ENCODE results near the gene GGCX. TPM values are rescaled to one million over a fixed set of nuclear protein-coding genes. Genes with fewer than 3 reads are reported as not detected.
"Not testable (repeated sequence)": the region's sequence is repeated elsewhere in the genome, so short reads cannot be mapped to it uniquely, and the experiment has no call there.

GGCX gene
- total RNA-seq: 10 to 100 TPM; 30.8 to 53.3 TPM
- polyA plus RNA-seq (ENCODE audit: insufficient read length in 2 of 2): 10 to 100 TPM; 31.0 to 44.7 TPM
- long read RNA-seq, donor 1, full-length matches to known transcripts: 12 of 155 reads
- long read RNA-seq, donor 1, partial matches to known transcripts: 59 of 155 reads
- long read RNA-seq, donor 1, other reads (novel, unspliced or antisense): 84 of 155 reads
- long read RNA-seq, donor 2, partial matches to known transcripts: 0 of 5 reads
- long read RNA-seq, donor 2, other reads (novel, unspliced or antisense): 0 of 5 reads
- long read RNA-seq, donor 3, partial matches to known transcripts: 0 of 4 reads
- long read RNA-seq, donor 3, other reads (novel, unspliced or antisense): 0 of 4 reads
- long read RNA-seq, donor 4, full-length matches to known transcripts: 11 of 349 reads
- long read RNA-seq, donor 4, partial matches to known transcripts: 338 of 349 reads
- long read RNA-seq, donor 4, other reads (novel, unspliced or antisense): 0 of 349 reads

DNA sequence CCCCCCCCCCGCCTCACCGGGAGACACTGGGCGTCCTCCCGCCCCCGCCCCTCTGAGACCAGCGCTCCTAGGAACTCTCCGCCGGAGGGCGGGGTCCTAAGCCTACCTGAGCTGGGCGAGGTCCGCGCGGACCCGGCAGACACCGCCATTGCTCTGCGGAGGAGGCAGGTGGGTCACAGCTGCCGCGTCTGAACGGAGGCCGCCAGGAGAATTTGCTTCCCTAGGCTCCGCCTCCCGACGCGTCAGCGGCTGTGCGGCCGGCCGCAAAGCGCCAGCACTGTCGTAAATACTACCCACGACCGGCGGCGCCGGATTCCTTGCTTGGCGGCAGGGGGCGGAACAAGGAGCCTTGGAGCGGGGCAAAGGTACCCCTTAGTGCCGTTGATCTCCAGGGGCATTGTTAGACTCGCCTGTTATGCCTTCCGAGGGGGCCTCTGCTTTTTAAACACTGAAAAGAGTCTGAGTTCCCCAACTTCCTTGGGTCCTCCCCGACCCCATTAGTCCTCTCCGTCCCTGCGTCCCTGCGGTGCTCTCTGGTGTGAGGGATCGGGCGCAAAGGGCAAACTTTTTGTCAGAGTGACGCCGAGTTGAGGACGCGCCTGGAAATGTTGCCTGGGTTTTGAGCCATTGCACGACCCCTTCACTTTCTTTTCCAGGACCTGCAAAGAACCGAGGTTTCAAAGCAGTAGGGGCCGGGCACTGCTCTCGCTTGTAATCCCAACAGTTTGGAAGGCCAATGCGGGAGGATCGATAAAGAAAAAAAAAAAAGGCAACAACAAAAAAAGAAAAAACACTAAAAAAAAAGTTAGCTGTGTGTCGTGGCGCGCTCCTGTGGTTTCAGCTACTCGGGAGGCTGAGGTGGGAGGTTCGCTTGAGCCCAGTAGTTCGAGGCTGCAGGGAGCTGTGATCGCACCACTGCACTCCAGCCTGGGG, at the start of gene GGCX:
Gene GGCX, minus strand, starts transcription at position 214 of the 933 bp plus-strand sequence. Its CDS starts 65 bp downstream, at position 149.
- H3K9me3 ChIP-seq (ENCODE audit: control insufficient read depth, insufficient read depth, low read length): no peaks in the 10 kb centered on the region
- H3K4me1 ChIP-seq (ENCODE audit: control insufficient read depth, insufficient read depth, low read length): peaks cover 17% of the 10 kb centered on the region
- peak; percentile 81 to 98 (median 92) for DNase-seq (ENCODE audit: low read depth in 4 of 6, low spot score in 6 of 6)
- H3K27me3 ChIP-seq (ENCODE audit: control insufficient read depth, insufficient read depth, low read length): no peaks in the 10 kb centered on the region
- H3K36me3 ChIP-seq (ENCODE audit: control insufficient read depth, insufficient read depth, low read length): peaks cover 9% of the 10 kb centered on the region
- peak within 1 kb of the TSS; percentile 96 for H3K4me3 ChIP-seq (ENCODE audit: low read depth, low read length)
- WGBS (ENCODE audit: insufficient coverage): 5% methylated on average over 50 of the region's 64 CpGs
- H3K27ac ChIP-seq (ENCODE audit: low read depth, low read length): peak within 1 kb of the TSS; percentile 90

DNA sequence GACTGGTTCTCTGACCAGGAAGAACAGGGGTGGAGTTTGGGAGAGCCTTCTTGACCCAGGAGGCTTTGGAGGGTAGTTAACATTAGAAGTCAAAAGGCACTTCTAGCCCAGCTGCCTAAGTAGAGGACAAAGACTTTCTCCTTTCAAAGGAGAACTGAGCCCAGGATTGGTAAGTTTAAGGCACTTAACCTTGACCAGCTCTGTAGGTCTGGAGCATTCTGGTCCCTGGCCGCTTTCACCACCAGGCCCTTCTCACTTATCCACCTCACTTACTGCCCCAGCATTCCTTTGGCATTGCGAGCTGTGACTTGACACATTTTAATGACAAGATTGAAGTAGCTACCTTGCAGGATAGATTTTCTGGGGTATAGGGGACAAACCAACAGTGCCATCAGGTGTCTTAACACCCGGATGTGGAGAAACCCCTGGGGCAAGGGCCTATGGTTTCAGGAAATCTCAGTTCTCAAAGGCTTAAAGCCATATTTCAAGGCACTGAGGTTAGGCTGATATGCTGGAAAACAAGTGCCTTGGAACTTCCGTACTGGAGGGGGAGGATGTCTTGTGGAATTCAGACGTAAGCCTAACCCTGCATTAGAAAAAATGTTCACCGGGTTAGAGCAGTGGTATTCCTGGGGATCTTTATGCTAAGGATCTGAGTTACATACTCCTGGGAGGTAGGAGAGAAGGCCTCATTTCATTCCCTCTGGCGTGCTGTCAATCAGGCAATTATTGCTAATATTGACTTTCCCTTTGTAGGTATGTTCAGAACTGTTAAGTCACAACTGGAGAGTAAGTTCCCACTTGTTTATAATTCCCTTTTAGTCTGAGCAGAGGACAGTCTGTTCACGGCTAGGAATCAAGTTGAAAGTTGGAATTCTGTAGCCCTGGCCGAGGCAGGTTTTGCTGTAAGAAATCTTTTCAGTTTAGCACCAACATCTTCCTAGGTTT, 46.2 kb upstream of the GGCX start:
- peaks cover 48% of the 10 kb centered on the region for H3K4me1 ChIP-seq (ENCODE audit: control insufficient read depth, insufficient read depth, low read length)
- no peaks in the 10 kb centered on the region for H3K27me3 ChIP-seq (ENCODE audit: control insufficient read depth, insufficient read depth, low read length)
- H3K4me3 ChIP-seq (ENCODE audit: low read depth, low read length): no peak overlapping the region
- peaks cover 25% of the 10 kb centered on the region for H3K36me3 ChIP-seq (ENCODE audit: control insufficient read depth, insufficient read depth, low read length)
- WGBS (ENCODE audit: insufficient coverage): 93% methylated on average over 3 of the region's 9 CpGs
- H3K9me3 ChIP-seq (ENCODE audit: control insufficient read depth, insufficient read depth, low read length): no peaks in the 10 kb centered on the region
- no peak overlapping the region for H3K27ac ChIP-seq (ENCODE audit: low read depth, low read length)
- no peak for DNase-seq (ENCODE audit: low read depth in 4 of 6, low spot score in 6 of 6)

GRCh38 chr2:85606116-85606455, 44.8 kb upstream of the GGCX start:
- H3K9me3 ChIP-seq (ENCODE audit: control insufficient read depth, insufficient read depth, low read length): no peaks in the 10 kb centered on the region
- peaks cover 50% of the 10 kb centered on the region for H3K4me1 ChIP-seq (ENCODE audit: control insufficient read depth, insufficient read depth, low read length)
- no peaks in the 10 kb centered on the region for H3K27me3 ChIP-seq (ENCODE audit: control insufficient read depth, insufficient read depth, low read length)
- H3K36me3 ChIP-seq (ENCODE audit: control insufficient read depth, insufficient read depth, low read length): peaks cover 26% of the 10 kb centered on the region
- no peak for DNase-seq (ENCODE audit: low read depth in 4 of 6, low spot score in 6 of 6)
- H3K27ac ChIP-seq (ENCODE audit: low read depth, low read length): peak overlapping the region; percentile 81
- WGBS (ENCODE audit: insufficient coverage): 28% methylated on average over 6 of the region's 7 CpGs
- peak overlapping the region; percentile 12 for H3K4me3 ChIP-seq (ENCODE audit: low read depth, low read length)

GRCh38 chr2:85605406-85606115, 44.3 kb upstream of the GGCX start:
- H3K4me3 ChIP-seq (ENCODE audit: low read depth, low read length): peak overlapping the region; percentile 12
- peak overlapping the region; percentile 81 for H3K27ac ChIP-seq (ENCODE audit: low read depth, low read length)
- peak in 2 of 6 donors; percentile 87 to 88 for DNase-seq (ENCODE audit: low read depth in 4 of 6, low spot score in 6 of 6)
- peaks cover 31% of the 10 kb centered on the region for H3K36me3 ChIP-seq (ENCODE audit: control insufficient read depth, insufficient read depth, low read length)
- no peaks in the 10 kb centered on the region for H3K27me3 ChIP-seq (ENCODE audit: control insufficient read depth, insufficient read depth, low read length)
- H3K9me3 ChIP-seq (ENCODE audit: control insufficient read depth, insufficient read depth, low read length): no peaks in the 10 kb centered on the region
- 16% methylated on average over 2 of the region's 4 CpGs for WGBS (ENCODE audit: insufficient coverage)
- H3K4me1 ChIP-seq (ENCODE audit: control insufficient read depth, insufficient read depth, low read length): peaks cover 50% of the 10 kb centered on the region

DNA sequence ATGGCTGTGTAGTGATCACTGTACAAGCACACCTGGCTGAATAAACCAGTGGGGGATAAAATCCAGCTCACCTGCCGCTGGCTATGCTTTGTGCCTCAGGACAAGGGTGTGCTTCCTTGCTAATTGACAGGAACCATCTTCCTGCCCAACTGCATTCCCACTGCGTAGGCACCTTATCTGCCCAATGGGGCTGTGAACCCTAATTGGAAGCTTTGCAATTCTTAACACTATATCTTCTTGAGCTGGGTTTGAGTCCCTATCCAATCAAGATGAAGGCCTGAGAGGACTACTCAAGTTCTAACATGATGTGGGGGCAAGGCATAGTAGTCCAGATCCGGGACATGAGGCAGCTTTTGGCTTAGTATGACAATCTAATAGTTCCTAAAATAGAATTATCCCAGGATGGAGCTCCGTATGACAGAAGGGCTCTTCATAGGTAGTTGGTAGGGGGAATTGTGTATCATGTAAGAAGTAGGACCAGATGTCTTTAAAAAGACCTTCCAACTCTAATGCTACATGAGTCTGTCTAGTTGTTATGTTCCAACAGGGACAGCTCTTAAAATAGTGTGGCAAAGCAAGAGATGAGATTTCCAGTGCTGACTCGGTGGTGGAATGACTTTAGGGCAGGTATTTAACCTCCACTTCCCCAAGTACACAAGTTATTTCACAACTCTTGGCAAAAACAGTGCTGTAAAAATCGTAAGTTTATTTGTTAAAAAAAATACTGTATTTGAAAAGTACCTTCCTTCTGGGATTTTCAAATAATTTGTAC, 43.5 kb upstream of the GGCX start:
- H3K27ac ChIP-seq (ENCODE audit: low read depth, low read length): peak overlapping the region; percentile 81
- WGBS (ENCODE audit: insufficient coverage): 100% methylated on average over 1 of the region's 6 CpGs

GRCh38 chr2:85604133-85604444, 42.8 kb upstream of the GGCX start:
- H3K4me1 ChIP-seq (ENCODE audit: control insufficient read depth, insufficient read depth, low read length): peaks cover 43% of the 10 kb centered on the region
- not testable (repeated sequence) for DNase-seq (ENCODE audit: low read depth in 4 of 6, low spot score in 6 of 6); H3K4me3 ChIP-seq (ENCODE audit: low read depth, low read length); H3K27ac ChIP-seq (ENCODE audit: low read depth, low read length); H3K27me3 ChIP-seq (ENCODE audit: control insufficient read depth, insufficient read depth, low read length); H3K9me3 ChIP-seq (ENCODE audit: control insufficient read depth, insufficient read depth, low read length)
- WGBS (ENCODE audit: insufficient coverage): 94% methylated on average over 2 of the region's 3 CpGs
- peaks cover 32% of the 10 kb centered on the region for H3K36me3 ChIP-seq (ENCODE audit: control insufficient read depth, insufficient read depth, low read length)

More for the DNA sequence above, 43.5 kb upstream of the GGCX start:
- H3K4me3 ChIP-seq (ENCODE audit: low read depth, low read length): no peak overlapping the region
- H3K9me3 ChIP-seq (ENCODE audit: control insufficient read depth, insufficient read depth, low read length): no peaks in the 10 kb centered on the region
- no peak for DNase-seq (ENCODE audit: low read depth in 4 of 6, low spot score in 6 of 6)
- peaks cover 32% of the 10 kb centered on the region for H3K36me3 ChIP-seq (ENCODE audit: control insufficient read depth, insufficient read depth, low read length)
- H3K27me3 ChIP-seq (ENCODE audit: control insufficient read depth, insufficient read depth, low read length): no peaks in the 10 kb centered on the region
- H3K4me1 ChIP-seq (ENCODE audit: control insufficient read depth, insufficient read depth, low read length): peaks cover 43% of the 10 kb centered on the region

- H3K27me3 ChIP-seq (ENCODE audit: control insufficient read depth, insufficient read depth, low read length): no peaks in the 10 kb centered on the region
- no peaks in the 10 kb centered on the region for H3K9me3 ChIP-seq (ENCODE audit: control insufficient read depth, insufficient read depth, low read length)
- H3K27ac ChIP-seq (ENCODE audit: low read depth, low read length): peak within 1 kb of the TSS; percentile 70
- peaks cover 34% of the 10 kb centered on the region for H3K36me3 ChIP-seq (ENCODE audit: control insufficient read depth, insufficient read depth, low read length)
- peak within 1 kb of the TSS; percentile 89 for H3K4me3 ChIP-seq (ENCODE audit: low read depth, low read length)
- DNase-seq (ENCODE audit: low read depth in 4 of 6, low spot score in 6 of 6): peak; percentile 71 to 97 (median 84)
- peaks cover 43% of the 10 kb centered on the region for H3K4me1 ChIP-seq (ENCODE audit: control insufficient read depth, insufficient read depth, low read length)
- under 1% methylated on average over 73 of the region's 73 CpGs for WGBS (ENCODE audit: insufficient coverage)
Measured at GRCh38 chr2:85602476-85603234, 41.4 kb upstream of the GGCX start, which contains the start of gene TMEM150A. TSS of gene TMEM150A (minus strand) at chr2:85602698. CDS start at chr2:85601948, 750 bp downstream.
